K562 (cell line): ENCODE measurements around the gene P2RX1. TPM values are rescaled to one million over a fixed set of nuclear protein-coding genes. Genes with fewer than 3 reads are reported as not detected.

ENCODE experiments used
- ARHGAP35 ChIP-seq: fragments of 450-650 bp; IDR thresholded peaks from 2 replicates; pipeline ENCODE4 v1.6.1; 2018; ENCODE audit not compliant: partially characterized antibody
- CEBPZ ChIP-seq: fragments of 150-350 bp; IDR thresholded peaks from 2 replicates; pipeline ENCODE4 v1.6.1; 2014; ENCODE audit warnings: low read depth, mild to moderate bottlenecking, low read length, borderline replicate concordance
- CSDE1 ChIP-seq, 2 experiments: fragments of 450-650 bp; IDR thresholded peaks; 2 replicates each; pipeline ENCODE4 v1.6.1; 2016; ENCODE audit warnings: mild to moderate bottlenecking in 1 of 2
- CTBP1 ChIP-seq: fragments of 450-650 bp; IDR thresholded peaks from 2 replicates; pipeline ENCODE4 v1.6.1; 2016; ENCODE audit warnings: borderline replicate concordance
- CTCF ChIP-seq, 3 experiments: IDR thresholded peaks in 2 of 3; conservative IDR thresholded peaks in 1 of 3; 2 replicates each; pipeline ENCODE4 v1.5.1; 2011 to 2012; ENCODE audit warnings: low read length in 3 of 3, mild to moderate bottlenecking in 3 of 3, control low read depth in 2 of 3, improper control_type of control experiment in 1 of 3, inconsistent platforms in 1 of 3, low read depth in 1 of 3, mixed read lengths in 1 of 3, moderate library complexity in 1 of 3; ENCODE audit not compliant: insufficient read depth in 2 of 3
- DPF2 ChIP-seq: fragments of 450-650 bp; IDR thresholded peaks from 2 replicates; pipeline ENCODE4 v1.6.1; 2016
- E4F1 ChIP-seq: fragments of 250-450 bp; sonication (Bioruptor Pico); IDR thresholded peaks from 2 replicates; pipeline ENCODE4 v1.5.0; 2021; ENCODE audit warnings: mild to moderate bottlenecking, borderline replicate concordance
- HNRNPL ChIP-seq: fragments of 200-400 bp; formaldehyde crosslinking; IDR thresholded peaks from 2 replicates; pipeline ENCODE4 v1.6.1; 2017; ENCODE audit warnings: low read depth, mild to moderate bottlenecking, low read length
- KLF16 ChIP-seq: IDR thresholded peaks from 2 replicates; pipeline ENCODE4 v1.6.1; 2016; ENCODE audit warnings: antibody characterized with exemption
- MEIS2 ChIP-seq: fragments of 450-650 bp; IDR thresholded peaks from 2 replicates; pipeline ENCODE4 v1.6.1; 2014; ENCODE audit warnings: mild to moderate bottlenecking; ENCODE audit not compliant: partially characterized antibody
- MYNN ChIP-seq, 2 experiments: sonication (generic); formaldehyde crosslinking in 1 of 2; IDR thresholded peaks; 2 replicates each; pipeline versions ENCODE4 v1.5.0 to v1.6.1; 2016 to 2020; ENCODE audit warnings: antibody characterized with exemption in 1 of 2, missing genetic modification reagents in 1 of 2
- NBN ChIP-seq: fragments of 450-650 bp; IDR thresholded peaks from 2 replicates; pipeline ENCODE4 v1.6.1; 2016; ENCODE audit warnings: low read depth, mild to moderate bottlenecking
- TFE3 ChIP-seq: fragments of 450-650 bp; formaldehyde crosslinking; IDR thresholded peaks from 2 replicates; pipeline ENCODE4 v1.4.0; 2020; ENCODE audit warnings: mild to moderate bottlenecking, mixed read lengths
- ZFX ChIP-seq: sonication (generic); formaldehyde crosslinking; IDR thresholded peaks from 2 replicates; pipeline ENCODE4 v1.8.0; 2022; ENCODE audit warnings: mild to moderate bottlenecking, missing genetic modification reagents, moderate library complexity
- ZKSCAN8 ChIP-seq: fragments of 200-800 bp; sonication (Bioruptor generic); IDR thresholded peaks from 2 replicates; pipeline ENCODE4 v1.6.1; 2016; ENCODE audit warnings: missing genetic modification characterization, missing compliant biosample characterization
- ZNF449 ChIP-seq: fragments of 250-450 bp; sonication (Bioruptor Pico); IDR thresholded peaks from 2 replicates; pipeline ENCODE4 v1.8.0; 2022; ENCODE audit warnings: moderate library complexity, mild to moderate bottlenecking, inconsistent platforms
- ZNF583 ChIP-seq: fragments of 250-450 bp; sonication (Bioruptor Pico); IDR thresholded peaks from 2 replicates; pipeline ENCODE4 v1.4.0; 2020
- polyA plus RNA-seq, 8 experiments: library from polyadenylated mRNA; depleted of rRNA in 4 of 8; stranded (reverse) in 5 of 8; unstranded in 3 of 8; fragments of >200 nt; fragmentation: Nextera tagmentation in 2 of 8; fragmentation: Illumina TruSeq in 1 of 8; extraction: Ambion mirVana in 2 of 8; extraction: Trizol in 1 of 8; gene quantifications; 2 replicates each; pipeline versions ENCODE4 v1.2.1 to v1.2.3, GENCODE V29; 2011 to 2014; ENCODE audit warnings: inconsistent platforms in 1 of 8, missing spikeins in 1 of 8
- total RNA-seq, 7 experiments: library from RNA; depleted of rRNA in 6 of 7; stranded (reverse); fragments of >200 nt in 6 of 7; fragmentation: Illumina TruSeq in 2 of 7; extraction: Trizol in 2 of 7; gene quantifications; 2 replicates each; pipeline versions ENCODE4 v1.2.1 to v1.2.3, GENCODE V29; 2011 to 2021; ENCODE audit warnings: low replicate concordance in 1 of 7

P2RX1 gene
- total and polyA plus RNA-seq, 9 of the 15 experiments (the other 6 are each of a cell fraction or from before 2014, with no cell fraction given), result 0.27 to 20.3 (median 10.3) TPM

GRCh38 chr17:3913531-3914311, 2.5 kb downstream of the P2RX1 start (continued):
- peak; percentile 84 to 92 (median 87) for TF ChIP-seq CTCF (IDR thresholded peaks at IDR 0.05 in 2 of 3, conservative IDR thresholded peaks at IDR 0.05 in 1 of 3; ENCODE audit: insufficient read depth in 2 of 3, low read depth in 1 of 3, low read length in 3 of 3)
- TF ChIP-seq HNRNPL, result no peak
- TF ChIP-seq E4F1 (CRISPR knock-in tag), result no peak
- no peak for TF ChIP-seq NBN
- TF ChIP-seq ZNF583 (CRISPR knock-in tag), result no peak
- TF ChIP-seq ZKSCAN8 (CRISPR knock-in tag), result no peak
- no peak for TF ChIP-seq MEIS2
- peak; percentile 33; the same call in 1 of the 2 replicates for TF ChIP-seq CTBP1
- no peak for TF ChIP-seq DPF2
- TF ChIP-seq ZNF449 (CRISPR knock-in tag), result no peak
- 0 out of 2 replicates have a peak, but pooled peaks have one; percentile 15 for TF ChIP-seq MYNN (IDR thresholded peaks at IDR 0.05)
- no peak for TF ChIP-seq MYNN (CRISPR knock-in tag; IDR thresholded peaks at IDR 0.05)
- no peak for TF ChIP-seq CSDE1 (IDR thresholded peaks at IDR 0.05)
- TF ChIP-seq ARHGAP35, result no peak
- TF ChIP-seq TFE3 (CRISPR knock-in tag), result no peak
- TF ChIP-seq CEBPZ, result no peak
- TF ChIP-seq ZFX (CRISPR knock-in tag), result peak; percentile 77
- no peak for TF ChIP-seq KLF16
